Osteoblast (primary cell): ENCODE data around the gene DBNDD2. TPM values are rescaled to one million over a fixed set of nuclear protein-coding genes. Genes with fewer than 3 reads are reported as not detected.
A peak's percentile ranks its signal among the peaks of the same experiment; 100 is the strongest.

Experiments used
- DNase-seq: peaks from one replicate; pipeline ENCODE4 v3.0.0; 2011; ENCODE audit warnings: low spot score, mixed read lengths; ENCODE audit not compliant: insufficient read length; ENCODE audit errors: missing footprints
- H2AFZ ChIP-seq: 2 replicates; pipeline ENCODE4 v1.6.0; 2011; ENCODE audit warnings: mild to moderate bottlenecking, low read length
- H3K27ac ChIP-seq: 2 replicates; pipeline ENCODE4 v1.5.1; 2011; ENCODE audit warnings: mild to moderate bottlenecking, low read depth, low read length, moderate library complexity
- H3K27me3 ChIP-seq: 2 replicates; pipeline ENCODE4 v1.6.0; 2012; ENCODE audit warnings: mild to moderate bottlenecking, control low read depth, inconsistent platforms, low read length, moderate library complexity; ENCODE audit not compliant: insufficient read depth
- H3K36me3 ChIP-seq: 2 replicates; pipeline ENCODE4 v1.5.1; 2011; ENCODE audit warnings: mild to moderate bottlenecking, low read length, control low read depth, moderate library complexity; ENCODE audit not compliant: insufficient read depth
- H3K4me1 ChIP-seq: 2 replicates; pipeline ENCODE4 v1.5.1; 2011; ENCODE audit warnings: mild to moderate bottlenecking, low read length, control low read depth, moderate library complexity; ENCODE audit not compliant: insufficient read depth
- H3K4me2 ChIP-seq: 2 replicates; pipeline ENCODE4 v1.6.0; 2011; ENCODE audit warnings: mild to moderate bottlenecking, low read length; ENCODE audit not compliant: insufficient read depth
- H3K4me3 ChIP-seq: fragments of 200-600 bp; sonication (generic); 3 replicates; pipeline ENCODE4 v1.5.1; 2012; ENCODE audit warnings: mild to moderate bottlenecking, low read length, inconsistent platforms; ENCODE audit not compliant: insufficient read depth
- H3K79me2 ChIP-seq: 2 replicates; pipeline ENCODE4 v1.6.0; 2012; ENCODE audit warnings: mild to moderate bottlenecking, low read length, control low read depth, inconsistent platforms; ENCODE audit not compliant: insufficient read depth
- H3K9me3 ChIP-seq: 2 replicates; pipeline ENCODE4 v1.5.1; 2011; ENCODE audit warnings: low read depth, low read length, control low read depth
- H4K20me1 ChIP-seq: 2 replicates; pipeline ENCODE4 v1.6.0; 2012; ENCODE audit warnings: mild to moderate bottlenecking, low read length, control low read depth; ENCODE audit not compliant: insufficient read depth
- total RNA-seq: library from RNA; depleted of rRNA; stranded (reverse); fragments of >200 nt; gene quantifications from 2 replicates; pipeline ENCODE4 v1.2.3, GENCODE V29; 2012
- TF ChIP-seq, protein P1 (sequence below): IDR thresholded peaks from 2 replicates; pipeline ENCODE4 v1.5.1; 2011; ENCODE audit warnings: mild to moderate bottlenecking, low read depth, low read length, moderate library complexity; ENCODE audit errors: extremely low read depth

DBNDD2 gene
- total RNA-seq, 1 donor, result 8.7 TPM

- DNase-seq, result peak; percentile 96
- Histone ChIP-seq H3K9me3 (no peaks in the 10 kb centered on the region), H3K27ac (peak overlapping the region; percentile 89), H3K27me3 (no peaks in the 10 kb centered on the region), H3K36me3 (peaks cover 43% of the 10 kb centered on the region), H4K20me1 (peaks cover 8% of the 10 kb centered on the region), H3K4me1 (peaks cover 25% of the 10 kb centered on the region), H3K4me2 (peak overlapping the region; percentile 38), H3K79me2 (peaks cover 34% of the 10 kb centered on the region), H3K4me3 (no peak overlapping the region), H2AFZ (no peak overlapping the region)
- TF ChIP-seq, protein P1, sequence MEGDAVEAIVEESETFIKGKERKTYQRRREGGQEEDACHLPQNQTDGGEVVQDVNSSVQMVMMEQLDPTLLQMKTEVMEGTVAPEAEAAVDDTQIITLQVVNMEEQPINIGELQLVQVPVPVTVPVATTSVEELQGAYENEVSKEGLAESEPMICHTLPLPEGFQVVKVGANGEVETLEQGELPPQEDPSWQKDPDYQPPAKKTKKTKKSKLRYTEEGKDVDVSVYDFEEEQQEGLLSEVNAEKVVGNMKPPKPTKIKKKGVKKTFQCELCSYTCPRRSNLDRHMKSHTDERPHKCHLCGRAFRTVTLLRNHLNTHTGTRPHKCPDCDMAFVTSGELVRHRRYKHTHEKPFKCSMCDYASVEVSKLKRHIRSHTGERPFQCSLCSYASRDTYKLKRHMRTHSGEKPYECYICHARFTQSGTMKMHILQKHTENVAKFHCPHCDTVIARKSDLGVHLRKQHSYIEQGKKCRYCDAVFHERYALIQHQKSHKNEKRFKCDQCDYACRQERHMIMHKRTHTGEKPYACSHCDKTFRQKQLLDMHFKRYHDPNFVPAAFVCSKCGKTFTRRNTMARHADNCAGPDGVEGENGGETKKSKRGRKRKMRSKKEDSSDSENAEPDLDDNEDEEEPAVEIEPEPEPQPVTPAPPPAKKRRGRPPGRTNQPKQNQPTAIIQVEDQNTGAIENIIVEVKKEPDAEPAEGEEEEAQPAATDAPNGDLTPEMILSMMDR, result no peak
These were observed 11.4 kb downstream of the DBNDD2 start for GRCh38 chr20:45419188-45420091.

DNA sequence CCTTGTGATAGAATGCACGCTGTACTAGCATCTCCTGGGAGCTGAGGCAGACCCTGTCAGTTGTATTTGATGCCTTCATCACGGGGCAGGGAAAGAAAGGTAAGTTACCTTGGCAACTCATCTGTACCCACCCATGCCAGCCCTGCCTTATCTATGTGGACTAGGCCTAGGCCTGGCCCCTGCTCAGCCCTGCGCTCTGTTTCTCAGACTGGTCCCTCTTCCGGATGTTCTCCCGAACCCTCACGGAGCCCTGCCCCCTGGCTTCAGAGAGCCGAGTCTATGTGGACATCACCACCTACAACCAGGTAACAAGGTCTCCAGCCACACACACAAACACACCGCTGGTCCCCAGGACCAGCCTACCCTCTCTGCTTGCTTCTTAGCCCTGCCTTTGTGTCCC, 12.0 kb downstream of the DBNDD2 start:
- Histone ChIP-seq H3K4me2 (peak overlapping the region; percentile 38), H3K4me1 (peaks cover 25% of the 10 kb centered on the region)

GRCh38 chr20:45423700-45424099, 15.6 kb downstream of the DBNDD2 start:
- no peak overlapping the region for H3K4me2 ChIP-seq
- H3K9me3 ChIP-seq, result no peaks in the 10 kb centered on the region
- peaks cover 8% of the 10 kb centered on the region for H4K20me1 ChIP-seq
- peaks cover 14% of the 10 kb centered on the region for H3K4me1 ChIP-seq
- H3K4me3 ChIP-seq, result no peak overlapping the region
- peaks cover 4% of the 10 kb centered on the region for H3K79me2 ChIP-seq
- H3K36me3 ChIP-seq, result peaks cover 49% of the 10 kb centered on the region
- no peak overlapping the region for H2AFZ ChIP-seq
- TF ChIP-seq, protein P1, result no peak
- no peaks in the 10 kb centered on the region for H3K27me3 ChIP-seq
- DNase-seq, result peak; percentile 26
- H3K27ac ChIP-seq, result no peak overlapping the region

More for the DNA sequence above, 12.0 kb downstream of the DBNDD2 start:
- TF ChIP-seq, protein P1, result no peak
- Histone ChIP-seq H4K20me1 (peaks cover 8% of the 10 kb centered on the region), H3K27ac (peak overlapping the region; percentile 79), H3K4me3 (no peak overlapping the region), H2AFZ (no peak overlapping the region), H3K9me3 (no peaks in the 10 kb centered on the region), H3K27me3 (no peaks in the 10 kb centered on the region), H3K79me2 (peaks cover 34% of the 10 kb centered on the region), H3K36me3 (peaks cover 48% of the 10 kb centered on the region)
- DNase-seq, result no peak

DNA sequence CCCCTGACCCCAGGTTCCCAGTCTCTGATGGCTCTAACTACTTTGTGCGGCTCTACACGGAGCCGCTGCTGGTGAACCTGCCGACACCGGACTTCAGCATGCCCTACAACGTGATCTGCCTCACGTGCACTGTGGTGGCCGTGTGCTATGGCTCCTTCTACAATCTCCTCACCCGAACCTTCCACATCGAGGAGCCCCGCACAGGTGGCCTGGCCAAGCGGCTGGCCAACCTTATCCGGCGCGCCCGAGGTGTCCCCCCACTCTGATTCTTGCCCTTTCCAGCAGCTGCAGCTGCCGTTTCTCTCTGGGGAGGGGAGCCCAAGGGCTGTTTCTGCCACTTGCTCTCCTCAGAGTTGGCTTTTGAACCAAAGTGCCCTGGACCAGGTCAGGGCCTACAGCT, 17.5 kb downstream of the DBNDD2 start:
- no peaks in the 10 kb centered on the region for H3K79me2 ChIP-seq
- no peaks in the 10 kb centered on the region for H3K4me1 ChIP-seq
- no peak overlapping the region for H3K4me3 ChIP-seq
- TF ChIP-seq, protein P1, result no peak
- no peaks in the 10 kb centered on the region for H4K20me1 ChIP-seq
- H3K27ac ChIP-seq, result no peak overlapping the region
- no peak for DNase-seq
- H3K4me2 ChIP-seq, result no peak overlapping the region
- peaks cover 42% of the 10 kb centered on the region for H3K36me3 ChIP-seq
- no peaks in the 10 kb centered on the region for H3K9me3 ChIP-seq
- no peak overlapping the region for H2AFZ ChIP-seq
- no peaks in the 10 kb centered on the region for H3K27me3 ChIP-seq
